ENCODE data around the gene EPOP.

DNA sequence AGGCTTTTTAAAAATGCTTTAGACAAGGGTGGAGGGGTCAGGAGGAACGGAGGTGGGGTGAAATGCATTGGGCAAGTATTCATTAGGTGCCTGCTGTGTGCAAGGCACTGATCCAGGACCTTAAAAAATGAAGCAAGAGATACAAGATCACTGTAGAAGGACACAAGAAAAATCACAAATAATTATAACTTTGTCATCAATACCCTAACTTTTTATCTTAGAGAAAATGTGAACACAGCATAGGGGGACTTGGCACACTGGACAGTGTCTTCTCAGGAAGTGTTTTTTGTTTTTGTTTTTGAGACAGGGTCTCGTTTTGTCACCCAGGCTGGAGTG, 7.0 kb downstream of the EPOP start:
- TF ChIP-seq, protein P1, sequence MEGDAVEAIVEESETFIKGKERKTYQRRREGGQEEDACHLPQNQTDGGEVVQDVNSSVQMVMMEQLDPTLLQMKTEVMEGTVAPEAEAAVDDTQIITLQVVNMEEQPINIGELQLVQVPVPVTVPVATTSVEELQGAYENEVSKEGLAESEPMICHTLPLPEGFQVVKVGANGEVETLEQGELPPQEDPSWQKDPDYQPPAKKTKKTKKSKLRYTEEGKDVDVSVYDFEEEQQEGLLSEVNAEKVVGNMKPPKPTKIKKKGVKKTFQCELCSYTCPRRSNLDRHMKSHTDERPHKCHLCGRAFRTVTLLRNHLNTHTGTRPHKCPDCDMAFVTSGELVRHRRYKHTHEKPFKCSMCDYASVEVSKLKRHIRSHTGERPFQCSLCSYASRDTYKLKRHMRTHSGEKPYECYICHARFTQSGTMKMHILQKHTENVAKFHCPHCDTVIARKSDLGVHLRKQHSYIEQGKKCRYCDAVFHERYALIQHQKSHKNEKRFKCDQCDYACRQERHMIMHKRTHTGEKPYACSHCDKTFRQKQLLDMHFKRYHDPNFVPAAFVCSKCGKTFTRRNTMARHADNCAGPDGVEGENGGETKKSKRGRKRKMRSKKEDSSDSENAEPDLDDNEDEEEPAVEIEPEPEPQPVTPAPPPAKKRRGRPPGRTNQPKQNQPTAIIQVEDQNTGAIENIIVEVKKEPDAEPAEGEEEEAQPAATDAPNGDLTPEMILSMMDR (IDR thresholded peaks at IDR 0.05; ENCODE audit: insufficient read depth, low read length, poor library complexity, severe bottlenecking), result no peak
- no peak for TF ChIP-seq EZH2phosphoT487 (conservative IDR thresholded peaks at IDR 0.05; ENCODE audit: low read length)
